SK-N-SH treated with all-trans-retinoic acid at 6 μM for 48 hours (cell line): ENCODE data around the gene PRKAR1B.

ENCODE experiments used
- ATAC-seq: fragments of 200-7000 bp; cut with Tn5 transposase; 3 replicates; pipeline ENCODE4 v1.9.1; 2020; ENCODE audit warnings: mild to moderate bottlenecking, moderate library complexity
- ARNTL ChIP-seq: fragments of 450-650 bp; formaldehyde crosslinking; IDR thresholded peaks from 2 replicates; pipeline ENCODE4 v1.5.0; 2020; ENCODE audit warnings: low read depth, mild to moderate bottlenecking, moderate library complexity, borderline replicate concordance
- BACH2 ChIP-seq: fragments of 250-450 bp; sonication (Bioruptor Pico); IDR thresholded peaks from 2 replicates; pipeline ENCODE4 v1.9.0; 2021; ENCODE audit warnings: mild to moderate bottlenecking, borderline replicate concordance
- CREB5 ChIP-seq: fragments of 250-450 bp; sonication (Bioruptor Pico); IDR thresholded peaks from 2 replicates; pipeline ENCODE4 v1.5.1; 2020; ENCODE audit warnings: low read depth, mild to moderate bottlenecking, moderate library complexity
- CSDC2 ChIP-seq: fragments of 250-450 bp; sonication (Bioruptor Pico); IDR thresholded peaks from 2 replicates; pipeline ENCODE4 v1.5.0; 2020; ENCODE audit warnings: mild to moderate bottlenecking, moderate library complexity
- GLIS3 ChIP-seq: fragments of 250-450 bp; sonication (Bioruptor Pico); IDR thresholded peaks from 2 replicates; pipeline ENCODE4 v1.5.0; 2020; ENCODE audit warnings: mild to moderate bottlenecking, moderate library complexity
- ISL1 ChIP-seq: fragments of 250-450 bp; sonication (Bioruptor Pico); IDR thresholded peaks from 2 replicates; pipeline ENCODE4 v2.1.2; 2022; ENCODE audit warnings: mild to moderate bottlenecking, moderate library complexity
- OSR1 ChIP-seq: fragments of 250-450 bp; sonication (Bioruptor Pico); IDR thresholded peaks from 2 replicates; pipeline ENCODE4 v1.8.0; 2022; ENCODE audit warnings: moderate library complexity, mild to moderate bottlenecking, inconsistent platforms
- PPARA ChIP-seq: fragments of 250-450 bp; sonication (Bioruptor Pico); IDR thresholded peaks from 2 replicates; pipeline ENCODE4 v1.5.0; 2020; ENCODE audit warnings: mild to moderate bottlenecking, borderline replicate concordance
- RARB ChIP-seq: fragments of 250-450 bp; sonication (Bioruptor Pico); IDR thresholded peaks from 2 replicates; pipeline ENCODE4 v1.8.0; 2021; ENCODE audit warnings: mild to moderate bottlenecking, moderate library complexity
- TCF4 ChIP-seq: fragments of 250-450 bp; sonication (Bioruptor Pico); IDR thresholded peaks from 2 replicates; pipeline ENCODE4 v1.8.0; 2021; ENCODE audit warnings: mild to moderate bottlenecking, moderate library complexity, borderline replicate concordance
- ZC3H10 ChIP-seq: fragments of 250-450 bp; sonication (Bioruptor Pico); IDR thresholded peaks from 2 replicates; pipeline ENCODE4 v1.5.1; 2021; ENCODE audit warnings: mild to moderate bottlenecking, moderate library complexity
- ZFP3 ChIP-seq: fragments of 250-450 bp; sonication (Bioruptor Pico); IDR thresholded peaks from 2 replicates; pipeline ENCODE4 v1.5.0; 2020; ENCODE audit warnings: mild to moderate bottlenecking, moderate library complexity
- ZFP30 ChIP-seq: fragments of 450-650 bp; formaldehyde crosslinking; IDR thresholded peaks from 2 replicates; pipeline ENCODE4 v1.5.0; 2022; ENCODE audit warnings: mild to moderate bottlenecking, moderate library complexity
- ZNF565 ChIP-seq: fragments of 450-650 bp; formaldehyde crosslinking; conservative IDR thresholded peaks from 2 replicates; pipeline ENCODE4 v1.5.0; 2020; ENCODE audit warnings: low read depth, mild to moderate bottlenecking, moderate library complexity
- ZNF70 ChIP-seq: fragments of 450-650 bp; formaldehyde crosslinking; IDR thresholded peaks from 2 replicates; pipeline ENCODE4 v1.5.0; 2020; ENCODE audit warnings: mild to moderate bottlenecking, moderate library complexity
- ZNF8 ChIP-seq: fragments of 450-650 bp; formaldehyde crosslinking; IDR thresholded peaks from 2 replicates; pipeline ENCODE4 v1.5.0; 2020; ENCODE audit warnings: mild to moderate bottlenecking, moderate library complexity
- TF ChIP-seq, protein P1 (sequence below): fragments of 250-450 bp; sonication (Bioruptor Pico); IDR thresholded peaks from 2 replicates; pipeline ENCODE4 v1.5.0; 2020; ENCODE audit warnings: mild to moderate bottlenecking, moderate library complexity
- TF ChIP-seq, protein P2 (sequence below): fragments of 250-450 bp; sonication (Bioruptor Pico); IDR thresholded peaks from 2 replicates; pipeline ENCODE4 v1.8.0; 2020; ENCODE audit warnings: mild to moderate bottlenecking, moderate library complexity, borderline replicate concordance

PRKAR1B gene

GRCh38 chr7:522071-522950 is 204.8 kb downstream of the PRKAR1B start (continued):
- no peak for TF ChIP-seq CREB5 (CRISPR knock-in tag)

- peak; percentile 2; the same call in 1 of the 3 replicates for ATAC-seq
- TF ChIP-seq ZFP30 (CRISPR knock-in tag), result no peak
- TF ChIP-seq ISL1 (CRISPR knock-in tag), result no peak
- TF ChIP-seq BACH2 (CRISPR knock-in tag), result no peak
- no peak for TF ChIP-seq ZFP3 (CRISPR knock-in tag)
- TF ChIP-seq ZNF8, result no peak
- TF ChIP-seq GLIS3 (CRISPR knock-in tag), result no peak
These were observed 205.6 kb downstream of the PRKAR1B start for GRCh38 chr7:521221-522070.

DNA sequence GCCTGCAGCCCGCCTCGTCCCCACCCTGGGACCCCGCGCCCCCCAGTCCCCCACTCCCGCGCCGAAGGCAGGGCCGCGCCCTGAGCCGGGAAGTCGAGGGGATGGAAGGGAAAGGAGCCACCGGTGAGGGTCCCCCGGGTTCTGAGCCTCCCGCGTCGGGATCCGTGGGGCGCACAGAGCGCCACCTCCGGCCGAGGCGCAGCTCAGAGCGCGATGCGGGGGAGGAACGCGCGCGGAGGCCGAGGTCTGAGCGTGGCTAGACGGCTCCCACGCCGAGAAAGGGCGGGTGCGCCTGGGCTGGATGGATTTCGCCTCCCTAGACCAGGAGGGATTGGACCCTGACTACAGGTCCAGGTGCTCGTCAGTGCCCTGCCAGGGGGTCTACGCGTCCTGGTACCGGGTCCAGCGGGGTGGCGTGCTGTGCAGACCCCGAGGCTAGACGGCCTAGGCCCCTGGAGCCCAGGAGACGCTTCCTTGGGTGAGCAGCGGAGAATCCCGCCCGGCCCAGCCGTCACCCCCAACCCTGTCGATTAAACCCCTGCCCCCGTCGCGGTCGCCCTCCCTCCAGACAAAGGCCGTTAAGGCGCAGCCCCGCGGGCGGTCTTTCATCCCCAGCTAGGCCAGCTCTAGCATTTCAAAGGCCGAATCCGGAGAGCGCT is 206.4 kb downstream of the PRKAR1B start:
- TF ChIP-seq ZNF565 (CRISPR knock-in tag) (no peak), ZNF70 (CRISPR knock-in tag) (no peak), ZNF8 (no peak), BACH2 (CRISPR knock-in tag) (no peak), GLIS3 (CRISPR knock-in tag) (no peak), RARB (CRISPR knock-in tag) (no peak), PPARA (no peak)
- TF ChIP-seq, protein P1, sequence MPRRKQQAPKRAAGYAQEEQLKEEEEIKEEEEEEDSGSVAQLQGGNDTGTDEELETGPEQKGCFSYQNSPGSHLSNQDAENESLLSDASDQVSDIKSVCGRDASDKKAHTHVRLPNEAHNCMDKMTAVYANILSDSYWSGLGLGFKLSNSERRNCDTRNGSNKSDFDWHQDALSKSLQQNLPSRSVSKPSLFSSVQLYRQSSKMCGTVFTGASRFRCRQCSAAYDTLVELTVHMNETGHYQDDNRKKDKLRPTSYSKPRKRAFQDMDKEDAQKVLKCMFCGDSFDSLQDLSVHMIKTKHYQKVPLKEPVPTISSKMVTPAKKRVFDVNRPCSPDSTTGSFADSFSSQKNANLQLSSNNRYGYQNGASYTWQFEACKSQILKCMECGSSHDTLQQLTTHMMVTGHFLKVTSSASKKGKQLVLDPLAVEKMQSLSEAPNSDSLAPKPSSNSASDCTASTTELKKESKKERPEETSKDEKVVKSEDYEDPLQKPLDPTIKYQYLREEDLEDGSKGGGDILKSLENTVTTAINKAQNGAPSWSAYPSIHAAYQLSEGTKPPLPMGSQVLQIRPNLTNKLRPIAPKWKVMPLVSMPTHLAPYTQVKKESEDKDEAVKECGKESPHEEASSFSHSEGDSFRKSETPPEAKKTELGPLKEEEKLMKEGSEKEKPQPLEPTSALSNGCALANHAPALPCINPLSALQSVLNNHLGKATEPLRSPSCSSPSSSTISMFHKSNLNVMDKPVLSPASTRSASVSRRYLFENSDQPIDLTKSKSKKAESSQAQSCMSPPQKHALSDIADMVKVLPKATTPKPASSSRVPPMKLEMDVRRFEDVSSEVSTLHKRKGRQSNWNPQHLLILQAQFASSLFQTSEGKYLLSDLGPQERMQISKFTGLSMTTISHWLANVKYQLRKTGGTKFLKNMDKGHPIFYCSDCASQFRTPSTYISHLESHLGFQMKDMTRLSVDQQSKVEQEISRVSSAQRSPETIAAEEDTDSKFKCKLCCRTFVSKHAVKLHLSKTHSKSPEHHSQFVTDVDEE (CRISPR knock-in tag), result no peak
- TF ChIP-seq, all 23 proteins: peak for 0
- ATAC-seq, result peak; percentile 2; the same call in 1 of the 3 replicates

DNA sequence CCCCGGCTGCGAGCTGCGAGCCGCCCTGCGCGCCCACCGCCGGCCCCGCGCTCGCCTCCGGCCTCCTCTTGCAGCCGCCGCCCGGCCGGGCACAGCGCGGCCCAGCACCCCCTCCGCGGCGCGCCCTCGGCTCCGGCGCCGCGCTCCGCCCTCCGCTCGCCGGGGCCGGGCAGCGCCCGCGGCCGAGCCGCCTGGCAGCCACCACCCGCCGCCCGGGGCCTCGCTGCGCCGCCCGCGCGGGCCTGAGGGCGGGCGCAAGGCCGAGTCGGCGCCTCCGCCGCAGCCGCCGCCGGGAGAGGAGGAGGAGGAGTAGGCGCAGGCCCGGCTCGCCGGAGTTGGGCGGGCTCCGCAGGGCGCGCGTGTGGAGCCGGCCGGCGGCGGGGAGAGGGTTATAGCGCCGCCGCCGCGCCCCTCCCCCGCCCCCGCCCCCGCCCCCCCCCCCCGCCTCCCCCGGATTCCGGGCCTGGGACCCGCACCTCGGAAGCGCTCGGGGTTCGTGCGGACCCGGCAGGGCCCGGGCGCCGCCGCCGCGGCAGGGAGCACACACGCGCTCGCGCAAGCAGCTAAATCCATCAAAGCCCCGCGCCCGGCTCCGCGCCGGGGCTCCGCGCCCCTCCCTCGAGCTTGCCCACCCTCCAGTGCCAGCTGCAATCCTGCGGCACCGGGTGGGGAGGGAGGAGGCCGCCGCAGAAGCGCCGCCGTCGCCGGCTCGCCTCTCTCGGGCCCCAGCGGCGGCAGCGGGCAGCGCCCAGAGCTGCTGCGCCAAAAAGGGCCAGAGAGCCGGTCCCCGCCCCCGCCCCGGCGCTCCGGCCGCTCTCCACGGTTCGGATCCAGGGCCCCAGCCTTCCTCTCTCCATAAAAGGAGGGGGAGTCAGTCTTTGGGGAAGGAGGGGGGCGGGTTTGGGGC is 207.3 kb downstream of the PRKAR1B start, which contains the start of gene PDGFA:
TSS of gene PDGFA (minus strand) at position 363 of the 907 bp plus-strand sequence. CDS start 845 bp downstream, outside the sequence.
- ATAC-seq, result peak; percentile 50
- TF ChIP-seq TCF4 (no peak), ARNTL (CRISPR knock-in tag) (no peak), CSDC2 (CRISPR knock-in tag) (no peak), PPARA (no peak), ZC3H10 (CRISPR knock-in tag) (no peak), OSR1 (CRISPR knock-in tag) (no peak), ISL1 (CRISPR knock-in tag) (no peak), CREB5 (CRISPR knock-in tag) (no peak)
- TF ChIP-seq, protein P2, sequence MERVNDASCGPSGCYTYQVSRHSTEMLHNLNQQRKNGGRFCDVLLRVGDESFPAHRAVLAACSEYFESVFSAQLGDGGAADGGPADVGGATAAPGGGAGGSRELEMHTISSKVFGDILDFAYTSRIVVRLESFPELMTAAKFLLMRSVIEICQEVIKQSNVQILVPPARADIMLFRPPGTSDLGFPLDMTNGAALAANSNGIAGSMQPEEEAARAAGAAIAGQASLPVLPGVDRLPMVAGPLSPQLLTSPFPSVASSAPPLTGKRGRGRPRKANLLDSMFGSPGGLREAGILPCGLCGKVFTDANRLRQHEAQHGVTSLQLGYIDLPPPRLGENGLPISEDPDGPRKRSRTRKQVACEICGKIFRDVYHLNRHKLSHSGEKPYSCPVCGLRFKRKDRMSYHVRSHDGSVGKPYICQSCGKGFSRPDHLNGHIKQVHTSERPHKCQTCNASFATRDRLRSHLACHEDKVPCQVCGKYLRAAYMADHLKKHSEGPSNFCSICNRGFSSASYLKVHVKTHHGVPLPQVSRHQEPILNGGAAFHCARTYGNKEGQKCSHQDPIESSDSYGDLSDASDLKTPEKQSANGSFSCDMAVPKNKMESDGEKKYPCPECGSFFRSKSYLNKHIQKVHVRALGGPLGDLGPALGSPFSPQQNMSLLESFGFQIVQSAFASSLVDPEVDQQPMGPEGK, result no peak
- TF ChIP-seq, all 23 proteins: peak for 0
